Uterus (tissue), 2 donors: ENCODE data around the gene CCNY.

Experiments used
- CTCF ChIP-seq, 4 experiments: fragments of 200-600 bp in 2 of 4; fragments of 450-650 bp in 2 of 4; sonication (generic) in 2 of 4; IDR thresholded peaks; one replicate each; pipeline ENCODE4 v1.5.1; 2016 to 2019; ENCODE audit warnings: antibody characterized with exemption in 4 of 4, mild to moderate bottlenecking in 2 of 4, moderate library complexity in 1 of 4
- POLR2A ChIP-seq, 2 donors: fragments of 450-650 bp; IDR thresholded peaks; one replicate each; pipeline ENCODE4 v1.6.1; 2016; ENCODE audit warnings: antibody characterized with exemption in 2 of 2, mild to moderate bottlenecking in 1 of 2, moderate library complexity in 1 of 2

DNA sequence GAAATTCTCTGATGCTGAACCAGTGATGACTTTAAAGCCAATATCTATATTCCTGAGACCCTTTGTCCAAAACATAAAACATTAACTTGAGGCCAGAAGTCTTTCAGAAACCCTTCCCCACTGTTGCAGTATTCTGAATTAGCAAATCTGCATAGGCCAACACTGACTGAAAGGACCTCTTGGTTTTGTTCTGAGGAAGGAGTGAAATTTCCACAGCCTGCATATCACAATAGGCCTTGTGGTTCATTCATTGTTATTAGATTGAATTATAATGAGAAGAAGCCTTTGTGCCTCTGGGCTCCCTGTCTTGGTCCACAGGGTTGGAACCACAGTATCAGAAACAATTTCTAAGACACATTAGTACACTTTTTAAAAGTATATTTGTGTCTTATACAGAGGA is 90.3 kb downstream of the CCNY start:
- TF ChIP-seq CTCF (IDR thresholded peaks at IDR 0.05) (no peak), POLR2A (IDR thresholded peaks at IDR 0.05) (no peak)
